ENCODE data around the gene PLN. TPM values are rescaled to one million over a fixed set of nuclear protein-coding genes. Genes with fewer than 3 reads are reported as not detected.

PLN gene
- not detected for total RNA-seq

DNA sequence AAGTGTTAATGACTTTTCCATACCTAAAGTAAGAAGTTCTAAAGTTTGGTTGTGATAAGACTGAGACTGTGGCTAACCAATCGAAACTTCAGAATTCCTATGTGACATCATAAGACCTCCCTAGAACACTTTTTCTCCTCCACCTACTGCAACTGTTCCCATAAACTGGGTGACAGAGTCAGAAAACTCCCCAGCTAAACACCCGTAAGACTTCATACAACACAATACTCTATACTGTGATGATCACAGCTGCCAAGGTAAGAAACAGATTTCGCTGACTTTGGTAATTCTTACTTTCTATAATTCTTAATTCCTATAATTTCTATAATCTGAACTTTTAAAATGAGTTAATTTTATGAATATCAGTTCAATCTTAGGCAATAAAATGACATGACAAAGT lies at the start of gene PLN:
TSS of gene PLN (plus strand) at position 161 of the 400 bp plus-strand sequence. CDS start 10,626 bp downstream, outside the sequence.

Other genes with a start within 250 kb of the PLN start
- gene CEP85L, start 103.3 kb downstream of the PLN start, total RNA-seq: 1 to 10 TPM; 9.3 to 9.7 TPM

All from melanocyte of skin (primary cell).